ENCODE measurements around the gene TIMMDC1. TPM values are rescaled to one million over a fixed set of nuclear protein-coding genes. Genes with fewer than 3 reads are reported as not detected.

Gene TIMMDC1
- total and polyA plus RNA-seq, 10 of the 15 experiments (the other 5 are each of a cell fraction or from before 2014, with no cell fraction given) = 55.9 to 146 (median 72.1) TPM

GRCh38 chr3:119547227-119547626 is 48.9 kb downstream of the TIMMDC1 start:
- FAIRE-seq (no peak), DNase-seq (ENCODE audit: low read depth, low spot score) (no peak), ATAC-seq (no peak)
- H3K4me1 ChIP-seq (ENCODE audit: control insufficient read depth, insufficient read depth, low read length) = peaks cover 33% of the 10 kb centered on the region
- H3K9ac ChIP-seq (ENCODE audit: control insufficient read depth, insufficient read depth, low read length) = no peak overlapping the region
- 0% methylated on average over 1 of the region's 1 CpG for WGBS (ENCODE audit: insufficient coverage, insufficient replicate concordance, low lambda C conversion rate, missing lambda C conversion rate)
- H3K36me3 ChIP-seq (ENCODE audit: control insufficient read depth in 2 of 2, insufficient read depth in 2 of 2, low read length in 1 of 2) = peaks cover 3 to 47% of the 10 kb centered on the region in 2 experiments
- intact Hi-C loops (cut with micrococcal nuclease; ENCODE audit: unreplicated experiment) = no loop called here
- TSS peak; percentile 0 for BruUV-seq (replicated peaks)
- no peak overlapping the region for H3K27ac ChIP-seq (ENCODE audit: control insufficient read depth, insufficient read depth)
- RAD21 ChIA-PET (ENCODE audit: unreplicated experiment) = interaction anchor here (1.2 kb wide), 1 partner anchor 85 kb away, joined by 3 read pairs; no protein-coding TSS in a partner anchor
- no peaks in the 10 kb centered on the region; the same call in 1 of the 3 replicates for H3K9me3 ChIP-seq (replicated peaks; ENCODE audit: control insufficient read depth, insufficient read depth, low read length)
- H3K4me3 ChIP-seq = peak overlapping the region; percentile 14; the same call in 1 of the 2 replicates
- SMC1A ChIA-PET (ENCODE audit: uncharacterized antibody, unreplicated experiment) = interaction anchor here (0.9 to 2.2 kb wide), 4 partner anchors 11 to 134 kb away, joined by 3 to 8 read pairs (median 4); no protein-coding TSS in a partner anchor
- CTCF ChIA-PET = interaction anchor here (0.6 to 2.5 kb wide), 3 partner anchors 8 to 134 kb away, joined by 3 to 6 read pairs (median 3); no protein-coding TSS in a partner anchor
- H3K27me3 ChIP-seq (replicated peaks in 1 of 2; ENCODE audit: control insufficient read depth in 2 of 2, insufficient read depth in 2 of 2, low read length in 1 of 2) = no peaks in the 10 kb centered on the region
- peaks cover 89% of the 10 kb centered on the region for H3K79me2 ChIP-seq (ENCODE audit: control insufficient read depth, insufficient read depth, low read length)
- H3K4me2 ChIP-seq (ENCODE audit: control insufficient read depth, insufficient read depth) = 0 out of 2 replicates have a peak overlapping the region, but pooled peaks have one; percentile 7
- H2AFZ ChIP-seq (ENCODE audit: control insufficient read depth, low read depth, low read length) = no peak overlapping the region
- no peaks in the 10 kb centered on the region for H4K20me1 ChIP-seq (ENCODE audit: control insufficient read depth, insufficient read depth)
- POLR2A ChIA-PET = interaction anchor here (0.6 to 1.5 kb wide), 4 partner anchors 15 to 53 kb away, joined by 3 to 4 read pairs (median 4); no protein-coding TSS in a partner anchor
- TF ChIP-seq SP1 (IDR thresholded peaks at IDR 0.05; ENCODE audit: low read depth, low read length) (no peak), CREM (IDR thresholded peaks at IDR 0.05; ENCODE audit: low read depth) (no peak), SMC3 (IDR thresholded peaks at IDR 0.05; ENCODE audit: borderline replicate concordance, low read length) (no peak), ATF7 (IDR thresholded peaks at IDR 0.05; ENCODE audit: low read depth) (no peak), BRCA1 (IDR thresholded peaks at IDR 0.05; ENCODE audit: low read depth, low read length) (no peak), JUND (IDR thresholded peaks at IDR 0.05; ENCODE audit: low read depth, low read length) (no peak), HCFC1 (IDR thresholded peaks at IDR 0.05; ENCODE audit: low read length) (no peak), GABPA (IDR thresholded peaks at IDR 0.05; ENCODE audit: low read depth) (no peak)
- TF ChIP-seq, protein P1, sequence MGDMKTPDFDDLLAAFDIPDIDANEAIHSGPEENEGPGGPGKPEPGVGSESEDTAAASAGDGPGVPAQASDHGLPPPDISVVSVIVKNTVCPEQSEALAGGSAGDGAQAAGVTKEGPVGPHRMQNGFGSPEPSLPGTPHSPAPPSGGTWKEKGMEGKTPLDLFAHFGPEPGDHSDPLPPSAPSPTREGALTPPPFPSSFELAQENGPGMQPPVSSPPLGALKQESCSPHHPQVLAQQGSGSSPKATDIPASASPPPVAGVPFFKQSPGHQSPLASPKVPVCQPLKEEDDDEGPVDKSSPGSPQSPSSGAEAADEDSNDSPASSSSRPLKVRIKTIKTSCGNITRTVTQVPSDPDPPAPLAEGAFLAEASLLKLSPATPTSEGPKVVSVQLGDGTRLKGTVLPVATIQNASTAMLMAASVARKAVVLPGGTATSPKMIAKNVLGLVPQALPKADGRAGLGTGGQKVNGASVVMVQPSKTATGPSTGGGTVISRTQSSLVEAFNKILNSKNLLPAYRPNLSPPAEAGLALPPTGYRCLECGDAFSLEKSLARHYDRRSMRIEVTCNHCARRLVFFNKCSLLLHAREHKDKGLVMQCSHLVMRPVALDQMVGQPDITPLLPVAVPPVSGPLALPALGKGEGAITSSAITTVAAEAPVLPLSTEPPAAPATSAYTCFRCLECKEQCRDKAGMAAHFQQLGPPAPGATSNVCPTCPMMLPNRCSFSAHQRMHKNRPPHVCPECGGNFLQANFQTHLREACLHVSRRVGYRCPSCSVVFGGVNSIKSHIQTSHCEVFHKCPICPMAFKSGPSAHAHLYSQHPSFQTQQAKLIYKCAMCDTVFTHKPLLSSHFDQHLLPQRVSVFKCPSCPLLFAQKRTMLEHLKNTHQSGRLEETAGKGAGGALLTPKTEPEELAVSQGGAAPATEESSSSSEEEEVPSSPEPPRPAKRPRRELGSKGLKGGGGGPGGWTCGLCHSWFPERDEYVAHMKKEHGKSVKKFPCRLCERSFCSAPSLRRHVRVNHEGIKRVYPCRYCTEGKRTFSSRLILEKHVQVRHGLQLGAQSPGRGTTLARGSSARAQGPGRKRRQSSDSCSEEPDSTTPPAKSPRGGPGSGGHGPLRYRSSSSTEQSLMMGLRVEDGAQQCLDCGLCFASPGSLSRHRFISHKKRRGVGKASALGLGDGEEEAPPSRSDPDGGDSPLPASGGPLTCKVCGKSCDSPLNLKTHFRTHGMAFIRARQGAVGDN (IDR thresholded peaks at IDR 0.05) = no peak
- in situ Hi-C loops (cut with MboI) = no loop called here

Data from GM12878 (cell line).